K562 (cell line): ENCODE results near the gene BMAL2.

Experiments used
- CHD1 ChIP-seq: fragments of 200-600 bp; sonication (generic); IDR thresholded peaks from one replicate; pipeline ENCODE4 v1.6.1; 2012; ENCODE audit warnings: mild to moderate bottlenecking, moderate library complexity, low read length, inconsistent platforms
- CTCF ChIP-seq, 3 experiments: IDR thresholded peaks in 2 of 3; conservative IDR thresholded peaks in 1 of 3; 2 replicates each; pipeline ENCODE4 v1.5.1; 2011 to 2012; ENCODE audit warnings: low read length in 3 of 3, mild to moderate bottlenecking in 3 of 3, control low read depth in 2 of 3, improper control_type of control experiment in 1 of 3, inconsistent platforms in 1 of 3, low read depth in 1 of 3, mixed read lengths in 1 of 3, moderate library complexity in 1 of 3; ENCODE audit not compliant: insufficient read depth in 2 of 3
- HDAC6 ChIP-seq: IDR thresholded peaks from 2 replicates; pipeline ENCODE4 v1.6.1; 2012; ENCODE audit warnings: low read depth, mild to moderate bottlenecking, control low read depth, inconsistent platforms, low read length, moderate library complexity
- NR1H2 ChIP-seq: sonication (generic); formaldehyde crosslinking; IDR thresholded peaks from 2 replicates; pipeline ENCODE4 v1.4.0; 2020; ENCODE audit warnings: mild to moderate bottlenecking, missing genetic modification reagents
- POLR2AphosphoS5 ChIP-seq: IDR thresholded peaks from 2 replicates; pipeline ENCODE4 v1.6.1; 2011; ENCODE audit warnings: mild to moderate bottlenecking, low read depth, low read length, moderate library complexity; ENCODE audit not compliant: control insufficient read depth, insufficient read depth
- RAD21 ChIP-seq, 2 experiments: fragments of 250-450 bp in 1 of 2; fragments of 450-650 bp in 1 of 2; sonication (Bioruptor Pico) in 1 of 2; formaldehyde crosslinking in 1 of 2; IDR thresholded peaks in 1 of 2; conservative IDR thresholded peaks in 1 of 2; 2 replicates each; pipeline versions ENCODE4 v1.4.0 to v1.8.0; 2020 to 2022; ENCODE audit warnings: mild to moderate bottlenecking in 2 of 2, moderate library complexity in 1 of 2
- RFX5 ChIP-seq: IDR thresholded peaks from 2 replicates; pipeline ENCODE4 v1.6.1; 2011; ENCODE audit warnings: low read depth, mild to moderate bottlenecking, improper control_type of control experiment, low read length
- SNRNP70 ChIP-seq: fragments of 200-400 bp; formaldehyde crosslinking; optimal IDR thresholded peaks from 2 replicates; pipeline ENCODE3; 2017; ENCODE audit warnings: low read depth, low read length

DNA sequence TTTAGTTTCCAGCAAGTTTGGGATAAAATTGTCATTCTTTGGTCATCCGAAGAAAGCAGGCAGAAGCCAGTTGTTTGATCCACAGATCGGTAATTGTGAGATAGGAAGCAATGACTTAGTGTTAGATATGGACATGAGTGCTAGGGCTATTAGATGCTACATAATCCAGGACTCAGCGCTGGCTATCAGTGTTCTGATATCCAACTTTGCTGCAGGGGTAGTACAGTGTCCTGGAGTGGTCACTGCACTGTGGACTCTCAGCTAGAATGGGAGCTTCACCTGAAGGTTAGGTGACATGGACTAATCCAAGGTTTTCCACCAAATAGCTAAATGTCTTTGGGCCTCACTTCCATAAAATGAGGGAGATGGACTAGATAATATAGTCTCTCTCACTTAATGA lies 48.6 kb upstream of the BMAL2 start:
- TF ChIP-seq RAD21 (CRISPR knock-in tag; conservative IDR thresholded peaks at IDR 0.05 in 1 of 2, IDR thresholded peaks at IDR 0.05 in 1 of 2): no peak
- TF ChIP-seq RFX5: no peak
- no peak for TF ChIP-seq SNRNP70
- no peak for TF ChIP-seq NR1H2
- TF ChIP-seq HDAC6: no peak
- TF ChIP-seq POLR2AphosphoS5: no peak
- no peak for TF ChIP-seq CTCF (IDR thresholded peaks at IDR 0.05 in 2 of 3, conservative IDR thresholded peaks at IDR 0.05 in 1 of 3; ENCODE audit: insufficient read depth in 2 of 3, low read depth in 1 of 3, low read length in 3 of 3)
- no peak for TF ChIP-seq CHD1
